Myocyte (in vitro differentiated cells): ENCODE measurements around the gene HYAL3. TPM values are rescaled to one million over a fixed set of nuclear protein-coding genes. Genes with fewer than 3 reads are reported as not detected.
"Not testable (repeated sequence)": the region's sequence is repeated elsewhere in the genome, so short reads cannot be mapped to it uniquely, and the experiment has no call there.

ENCODE experiments used
- DNase-seq: peaks from one replicate; pipeline ENCODE4 v3.0.0-alpha.2; 2012; ENCODE audit warnings: low read depth
- total RNA-seq: library from RNA; depleted of rRNA; stranded (reverse); fragments of >200 nt; gene quantifications from 2 replicates; pipeline ENCODE4 v1.2.3, GENCODE V29; 2014

HYAL3 gene
- total RNA-seq, 1 donor from 2014 or later: 7.4 TPM

DNA sequence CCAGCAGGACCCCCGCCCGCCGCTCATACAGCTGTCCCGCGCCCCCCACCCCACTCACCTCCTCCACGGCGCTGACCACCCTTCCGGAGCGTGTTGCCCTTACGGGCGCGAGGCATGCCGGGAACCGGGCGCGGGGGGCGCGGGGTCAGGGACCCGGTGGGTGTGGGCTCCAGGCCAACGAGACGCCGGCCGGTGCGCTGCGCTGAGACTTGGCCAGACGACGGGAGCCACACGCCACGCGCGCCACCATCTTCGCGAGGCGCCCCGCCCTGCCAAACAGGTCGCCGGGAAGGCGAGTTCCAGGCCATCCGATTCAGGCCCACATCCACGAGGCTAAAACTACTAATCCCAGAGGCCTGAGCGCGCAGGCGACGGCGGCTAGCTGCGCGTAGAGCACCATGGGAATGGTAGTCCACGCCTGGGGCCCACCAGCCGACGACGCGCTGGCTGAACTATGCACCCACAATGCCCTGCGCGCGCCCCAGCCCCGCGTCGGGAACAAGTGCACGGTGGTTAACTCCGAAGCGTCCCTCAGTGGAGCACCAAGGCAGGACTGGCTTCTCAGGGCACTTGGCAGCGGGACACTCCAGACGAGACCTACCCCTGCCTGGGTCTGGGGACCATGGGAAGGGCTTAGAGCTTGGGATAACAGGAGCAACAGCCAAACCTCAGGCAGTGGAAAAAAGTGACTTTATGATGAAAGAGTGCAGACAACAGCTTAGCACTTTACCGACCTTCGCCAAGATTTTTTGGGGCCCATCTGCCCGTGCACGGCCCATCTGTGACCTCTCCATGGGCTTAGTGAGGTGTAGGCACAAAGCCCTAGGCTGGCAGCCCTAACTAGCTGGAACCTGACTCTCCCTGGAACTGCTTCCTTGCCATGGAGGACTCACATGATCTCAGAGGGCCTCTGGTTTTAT is 6.8 kb downstream of the HYAL3 start, which contains the start of gene IFRD2:
TSS of gene IFRD2 (minus strand) at position 271 of the 920 bp plus-strand sequence. CDS start at position 116, 155 bp downstream.
- peak; percentile 99 for DNase-seq

- DNase-seq: no peak
These were observed 9.0 kb downstream of the HYAL3 start for GRCh38 chr3:50290161-50290641.

GRCh38 chr3:50289130-50289529 is 10.1 kb downstream of the HYAL3 start:
- no peak for DNase-seq

- no peak for DNase-seq
These were observed 10.7 kb downstream of the HYAL3 start for GRCh38 chr3:50288387-50289007.

DNA sequence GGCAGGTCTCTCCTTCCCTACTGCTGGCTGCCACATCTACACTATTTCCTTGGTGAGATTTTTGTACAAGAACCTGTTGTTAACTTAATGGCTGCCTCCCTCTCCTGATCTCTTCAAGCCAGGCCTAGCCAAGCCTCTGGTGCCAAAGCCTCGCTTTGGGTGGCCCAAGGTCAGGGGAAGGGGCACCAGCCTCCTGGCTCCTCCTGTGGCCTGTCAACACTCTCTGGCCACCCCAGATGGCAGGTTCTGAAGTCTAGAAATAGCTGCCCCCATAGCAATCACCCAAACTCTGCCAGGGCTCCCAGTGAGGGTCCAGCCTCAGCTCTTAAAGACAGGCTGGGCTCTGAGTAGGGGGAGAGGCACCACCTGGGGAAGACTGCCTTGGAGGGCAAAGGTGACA is 11.9 kb downstream of the HYAL3 start:
- DNase-seq: no peak

- no peak for DNase-seq
These were observed 12.6 kb downstream of the HYAL3 start for GRCh38 chr3:50286322-50287227.

- DNase-seq: not testable (repeated sequence)
These were observed 15.1 kb downstream of the HYAL3 start for GRCh38 chr3:50284121-50284520.

DNA sequence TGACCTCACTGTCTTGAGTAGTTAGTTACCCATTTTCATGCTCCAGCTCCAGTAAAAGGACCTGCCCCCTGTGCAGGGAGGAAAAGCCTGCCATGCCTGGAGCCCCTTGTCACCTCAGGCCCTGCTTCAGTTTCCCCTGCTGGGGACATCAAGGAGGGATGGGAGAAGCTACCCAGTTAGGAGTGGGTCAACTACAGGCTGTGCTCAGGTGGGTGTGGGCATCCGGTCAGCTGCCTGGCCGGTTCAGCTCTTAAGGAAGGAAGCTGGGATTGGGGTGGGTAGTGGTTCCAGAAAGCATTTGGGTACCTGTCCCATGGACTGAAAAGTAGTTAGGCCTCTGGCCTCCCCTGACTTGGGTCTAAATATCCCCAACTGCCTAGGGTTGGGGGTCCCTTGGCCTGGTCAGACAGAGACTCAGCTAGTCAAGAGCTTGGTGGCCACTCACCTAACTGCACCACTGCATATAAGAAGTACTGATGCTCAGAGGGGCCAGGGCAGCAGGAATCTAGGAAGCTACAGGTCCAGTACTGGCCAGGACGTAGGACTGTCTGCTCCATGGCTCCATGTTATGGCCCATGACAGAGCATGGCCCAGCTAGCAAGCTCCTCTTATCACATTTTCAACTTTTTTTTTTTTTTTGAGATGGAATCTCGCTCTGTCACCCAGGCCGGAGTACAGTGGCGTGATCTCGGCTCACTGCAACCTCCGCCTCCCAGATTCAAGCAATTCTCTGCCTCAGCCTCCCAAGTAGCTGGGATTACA is 19.8 kb downstream of the HYAL3 start:
- DNase-seq: no peak

GRCh38 chr3:50278880-50279224 is 20.4 kb downstream of the HYAL3 start, which contains the start of gene LSMEM2:
Gene LSMEM2, plus strand, starts transcription at chr3:50279087. Its CDS starts 27 bp downstream, at chr3:50279114.
- DNase-seq: peak; percentile 83

DNA sequence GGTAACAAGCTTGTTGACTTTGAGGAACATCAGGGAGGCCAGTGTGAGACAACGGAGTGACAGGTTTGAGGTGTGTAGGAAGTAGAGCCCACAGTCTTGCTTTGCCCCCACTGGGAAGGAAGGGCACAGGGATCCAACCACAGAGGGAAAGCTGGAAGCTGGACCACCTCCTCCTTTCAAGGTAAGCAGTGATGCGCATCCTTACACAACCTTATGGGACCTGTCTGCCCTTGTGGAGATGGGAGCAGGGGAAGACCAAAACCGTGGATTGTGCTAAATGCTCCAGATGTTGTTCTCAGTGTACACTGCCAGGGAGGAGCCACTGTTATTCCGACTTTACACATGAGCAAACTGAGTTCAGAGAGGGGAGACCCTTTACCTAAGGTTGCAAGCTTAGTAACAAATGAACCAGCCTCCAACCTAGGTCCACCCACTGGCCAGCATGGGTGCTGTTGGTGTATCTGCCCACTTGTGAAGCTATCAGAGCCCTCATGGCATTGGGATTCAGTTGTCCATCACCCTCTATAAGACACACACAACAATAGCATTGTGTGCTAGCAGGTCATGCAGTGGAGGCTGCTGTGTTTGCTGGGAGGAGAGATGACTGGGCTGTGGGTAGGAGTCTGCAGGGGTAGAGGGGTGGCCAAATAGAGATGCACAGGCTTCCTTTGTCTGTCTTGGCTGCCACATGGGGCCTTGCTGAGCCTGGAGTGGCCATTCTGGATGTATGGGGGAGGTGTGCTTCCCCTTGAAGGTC is 20.9 kb downstream of the HYAL3 start:
- DNase-seq: no peak

DNA sequence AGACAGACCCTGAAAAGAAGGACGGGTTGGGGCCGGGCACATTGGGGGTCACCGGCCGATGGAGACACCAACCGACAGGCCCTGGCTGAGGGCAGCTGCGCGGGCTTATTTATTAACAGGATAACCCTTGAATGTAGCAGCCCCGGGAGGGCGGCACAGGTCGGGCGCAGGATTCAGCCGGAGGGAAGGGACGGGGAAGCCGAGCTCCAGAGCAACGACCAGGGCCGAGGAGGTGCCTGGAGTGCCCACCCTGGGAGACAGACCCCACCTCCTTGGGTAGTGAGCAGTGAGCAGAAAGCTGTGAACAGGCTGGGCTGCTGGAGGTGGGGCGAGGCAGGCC is 22.5 kb downstream of the HYAL3 start:
- DNase-seq: no peak

- DNase-seq: no peak
These were observed 23.0 kb downstream of the HYAL3 start for GRCh38 chr3:50275996-50276761.

GRCh38 chr3:50275141-50275995 is 23.8 kb downstream of the HYAL3 start:
- DNase-seq: no peak

- no peak for DNase-seq
These were observed 24.7 kb downstream of the HYAL3 start for GRCh38 chr3:50274371-50275104.

DNA sequence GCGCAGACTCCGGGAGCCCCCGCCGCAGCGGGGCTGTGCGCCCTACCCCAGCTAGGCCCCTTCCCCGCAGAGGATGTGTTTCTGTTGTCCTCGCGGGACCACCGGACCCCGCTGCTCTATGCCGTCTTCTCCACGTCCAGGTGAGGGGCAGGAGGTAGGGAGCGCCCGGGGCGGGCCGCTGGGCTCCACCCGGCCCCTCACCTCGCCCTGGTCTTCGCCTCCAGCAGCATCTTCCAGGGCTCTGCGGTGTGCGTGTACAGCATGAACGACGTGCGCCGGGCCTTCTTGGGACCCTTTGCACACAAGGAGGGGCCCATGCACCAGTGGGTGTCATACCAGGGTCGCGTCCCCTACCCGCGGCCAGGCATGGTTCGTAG is 25.5 kb downstream of the HYAL3 start:
- DNase-seq: no peak

- DNase-seq: peak; percentile 77
These were observed 26.1 kb downstream of the HYAL3 start for GRCh38 chr3:50272911-50273688.

- DNase-seq: not testable (repeated sequence)
These were observed 26.7 kb downstream of the HYAL3 start for GRCh38 chr3:50272538-50272910.
